Adipose tissue (tissue), 3 donors: Measurements from ENCODE around the gene LCE3D. TPM values are rescaled to one million over a fixed set of nuclear protein-coding genes. Genes with fewer than 3 reads are reported as not detected.
"Not testable (repeated sequence)": the region's sequence is repeated elsewhere in the genome, so short reads cannot be mapped to it uniquely, and the experiment has no call there.

ENCODE experiments used
- H3K27ac ChIP-seq: one replicate; pipeline ENCODE4 v1.5.1; 2013; ENCODE audit warnings: low read depth, low read length
- WGBS, 3 donors: extraction: QIAGEN DNeasy Blood & Tissue Kit; methylation state at CpG; one replicate each; pipeline ENCODE4 v1.1.7; 2013; 5-methylcytosine and 5-hydroxymethylcytosine counted together
- polyA plus RNA-seq, 3 donors: library from polyadenylated mRNA; stranded (reverse); fragments of 200-250 nt; gene quantifications; one replicate each; pipeline ENCODE4 v1.2.3, GENCODE V29; 2013
- donor health status: healthy with polysubstance abuse.
- donor health status: Bipolar disorder and iron deficiency.
- donor health status: healthy.

LCE3D gene
- polyA plus RNA-seq = not detected

DNA sequence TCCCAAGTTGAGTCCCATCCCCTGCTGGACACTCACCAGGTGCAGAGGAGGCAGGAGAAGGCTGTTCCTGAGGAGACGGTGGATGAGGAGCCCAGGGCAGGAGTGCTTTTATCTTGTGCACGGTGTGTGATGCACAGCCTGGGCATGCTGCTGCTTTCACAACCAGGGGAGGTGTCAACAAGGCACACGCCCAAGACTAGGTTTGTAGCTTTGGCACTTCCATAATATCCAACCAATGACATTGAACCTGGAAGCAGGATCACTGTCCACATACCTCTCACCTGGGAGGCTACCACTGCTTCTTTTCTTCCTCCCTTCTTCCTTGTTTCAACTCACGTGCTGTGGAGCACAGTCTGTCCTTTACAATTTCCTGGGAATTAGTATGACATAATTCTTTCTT is at the start of gene LCE3D:
Gene LCE3D, minus strand, starts transcription at position 84 of the 400 bp plus-strand sequence. CDS start 580 bp downstream, outside the sequence.
- H3K27ac ChIP-seq = no peak within 1 kb of the TSS
- 65 to 77% (median 71%) methylated on average over 4 of the region's 4 CpGs for WGBS, 3 donors

GRCh38 chr1:152626744-152627143 is 46.4 kb upstream of the LCE3D start:
- 65 to 81% (median 77%) methylated on average over 1 of the region's 1 CpG for WGBS, 3 donors
- H3K27ac ChIP-seq = no peak overlapping the region

DNA sequence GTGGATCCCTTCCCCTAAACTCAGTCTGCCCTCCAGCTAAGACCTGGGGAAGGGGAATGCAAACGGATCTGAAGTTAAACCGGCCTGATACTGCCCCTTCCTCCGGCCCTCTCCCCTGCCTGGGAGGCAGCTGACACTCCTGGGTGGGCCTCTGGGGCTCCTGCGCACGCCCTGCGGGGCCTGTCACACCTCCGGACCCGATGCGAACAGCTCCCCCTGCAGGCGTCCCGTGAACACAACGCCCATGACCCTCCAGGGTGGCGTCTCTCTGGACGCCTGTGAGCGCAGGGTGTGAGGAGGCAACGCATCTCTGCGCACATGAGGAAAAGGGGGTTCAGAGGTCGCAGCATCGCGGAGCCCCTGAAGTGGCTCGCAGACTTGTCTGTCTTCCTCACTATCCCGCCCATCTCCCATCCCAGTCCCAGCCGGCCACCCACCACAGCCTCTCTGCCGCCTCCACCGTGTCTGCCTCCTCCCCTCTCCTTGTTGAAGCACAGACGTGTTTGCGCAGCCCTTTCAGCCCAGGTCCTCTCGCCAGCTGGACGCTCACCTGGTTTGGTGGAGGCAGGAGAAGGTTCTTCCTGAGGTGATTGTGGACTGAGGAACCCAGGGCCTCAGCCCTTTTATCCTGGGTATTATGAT is 43.0 kb upstream of the LCE3D start:
- H3K27ac ChIP-seq = no peak overlapping the region
- WGBS, 3 donors = 11 to 22% (median 21%) methylated on average over 25 to 29 of the region's 29 CpGs

DNA sequence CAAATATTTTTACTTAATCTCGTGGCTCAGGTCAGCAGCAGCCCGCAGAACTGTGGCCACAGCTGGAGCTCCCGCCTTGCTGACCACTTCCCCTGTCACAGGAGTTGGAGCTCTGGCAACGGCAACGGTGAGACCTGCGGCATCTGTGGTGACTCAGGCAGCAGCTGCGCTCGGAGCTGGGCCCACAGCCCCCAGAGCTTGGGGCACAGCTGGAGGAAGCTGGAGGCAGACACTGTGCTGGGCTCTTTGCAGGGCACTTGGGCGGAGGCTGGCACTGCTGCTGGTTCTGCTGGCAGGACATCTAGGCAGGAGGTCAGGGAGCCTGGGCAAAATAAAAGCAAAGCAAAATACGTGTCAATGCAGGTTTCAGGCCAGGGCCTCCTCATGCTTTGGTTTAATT is 42.5 kb upstream of the LCE3D start, which contains the start of gene LCE3A:
Gene LCE3A, minus strand, starts transcription at position 301 of the 400 bp plus-strand sequence. Its CDS starts 0 bp downstream, at position 301.
- H3K27ac ChIP-seq = no peak within 1 kb of the TSS
- WGBS, 3 donors = 37 to 55% (median 39%) methylated on average over 10 of the region's 10 CpGs

- H3K27ac ChIP-seq = no peak overlapping the region
- 44 to 74% (median 64%) methylated on average over 3 of the region's 3 CpGs for WGBS, 3 donors
Observed at GRCh38 chr1:152621993-152622392, 41.7 kb upstream of the LCE3D start.

DNA sequence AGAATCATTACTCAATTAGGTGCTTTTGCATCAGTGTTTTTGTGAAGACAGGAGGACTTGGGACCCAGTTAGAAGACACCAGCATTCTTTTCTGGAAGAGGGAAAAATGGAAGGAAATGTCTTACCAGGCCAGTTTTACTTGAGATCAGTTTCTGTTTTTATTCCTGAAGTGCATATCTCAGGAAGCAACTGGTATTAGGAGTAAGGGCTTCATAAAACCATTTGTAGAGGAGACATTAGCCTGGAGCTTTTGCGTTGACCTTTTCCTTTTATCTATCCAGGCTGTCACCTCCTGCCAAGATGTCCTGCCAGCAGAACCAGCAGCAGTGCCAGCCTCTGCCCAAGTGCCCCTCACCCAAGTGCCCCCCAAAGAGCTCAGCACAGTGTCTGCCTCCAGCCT is 33.2 kb upstream of the LCE3D start, which contains the start of gene LCE3B:
Gene LCE3B, plus strand, starts transcription at position 301 of the 400 bp plus-strand sequence. Its CDS starts 0 bp downstream, at position 301.
- WGBS, 3 donors = 55 to 91% methylated on average over 1 of the region's 1 CpG; no CpG with 5 or more reads in 1 of the 3 donors
- H3K27ac ChIP-seq = no peak within 1 kb of the TSS

- 53 to 72% methylated on average over 4 of the region's 4 CpGs; no CpG with 5 or more reads in 1 of the 3 donors for WGBS, 3 donors
Observed at GRCh38 chr1:152599934-152600333, 19.6 kb upstream of the LCE3D start, which contains the start of gene LCE3C. TSS of gene LCE3C (plus strand) at chr1:152600234. CDS start at chr1:152600732, 498 bp downstream.

DNA sequence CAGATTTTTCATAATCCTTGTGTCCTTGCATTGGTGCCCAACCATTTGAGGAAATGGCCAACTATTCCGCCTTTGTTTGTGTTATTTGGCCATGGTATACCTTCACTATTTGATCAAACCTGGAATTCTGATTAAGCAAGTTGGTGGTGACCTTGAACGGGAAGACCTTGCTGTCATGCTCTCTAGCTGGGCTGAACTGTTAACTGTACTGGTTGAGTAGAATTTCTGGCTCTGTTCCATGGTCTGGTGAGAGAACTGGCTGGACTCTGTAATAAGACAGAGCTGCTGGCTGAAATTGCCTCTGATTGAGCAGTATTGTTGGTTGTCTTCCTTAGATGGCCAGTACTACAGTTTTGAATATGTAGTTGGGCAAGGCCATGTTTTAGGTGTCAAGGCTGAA is 16.7 kb upstream of the LCE3D start:
- 60 to 82% methylated on average over 2 of the region's 2 CpGs; no CpG with 5 or more reads in 1 of the 3 donors for whole genome bisulfite sequencing, 3 donors
- H3K27ac ChIP-seq = no peak overlapping the region

More at GRCh38 chr1:152599934-152600333, 19.6 kb upstream of the LCE3D start, which contains the start of gene LCE3C:
- no peak within 1 kb of the TSS for H3K27ac ChIP-seq

DNA sequence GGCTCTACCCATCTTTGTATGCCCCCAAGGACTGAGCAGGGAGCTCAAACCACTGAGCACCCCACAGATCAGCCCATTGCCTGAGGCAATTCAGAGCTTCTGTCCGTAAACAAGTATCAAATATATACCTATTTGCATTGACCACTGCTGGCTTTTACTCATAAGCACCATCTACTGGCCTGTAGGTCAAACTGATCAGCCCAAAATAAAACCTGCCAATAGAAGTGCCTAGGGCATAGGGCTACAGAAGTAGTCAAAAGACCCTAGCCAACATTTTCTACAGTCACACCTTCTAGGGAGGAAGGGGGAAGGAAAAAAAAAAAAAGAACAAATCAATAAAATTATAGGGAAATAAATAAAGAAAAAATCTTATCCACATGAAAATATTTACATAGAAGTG is 5.3 kb upstream of the LCE3D start:
- 50 to 54% methylated on average over 1 of the region's 1 CpG; no CpG with 5 or more reads in 1 of the 3 donors for WGBS, 3 donors

GRCh38 chr1:152582647-152583046 is 2.3 kb upstream of the LCE3D start:
- no peak overlapping the region for H3K27ac ChIP-seq
- 70 to 80% (median 77%) methylated on average over 1 of the region's 1 CpG for WGBS, 3 donors

More for the DNA sequence above, 5.3 kb upstream of the LCE3D start:
- no peak overlapping the region for H3K27ac ChIP-seq

DNA sequence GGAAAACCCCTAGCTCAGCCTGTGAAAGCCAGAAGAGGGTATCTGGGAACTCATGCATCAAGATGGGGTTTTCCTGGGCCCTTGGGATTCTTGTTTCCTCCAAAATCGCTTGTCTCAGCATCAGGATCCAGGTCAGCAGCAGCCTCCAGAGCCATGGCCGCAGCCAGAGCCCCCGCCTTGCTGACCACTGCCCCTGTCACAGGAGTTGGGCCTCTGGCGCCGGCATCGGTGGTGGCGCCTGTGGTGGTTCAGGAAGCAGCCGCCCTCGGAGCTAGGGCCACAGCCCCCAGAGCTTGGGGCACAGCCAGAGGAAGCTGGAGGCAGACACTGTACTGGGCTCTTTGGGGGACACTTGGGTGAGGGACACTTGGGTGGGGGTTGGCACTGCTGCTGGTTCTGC is 790 bp downstream of the LCE3D start:
- not testable (repeated sequence) for H3K27ac ChIP-seq
- 82 to 92% (median 89%) methylated on average over 6 to 9 of the region's 9 CpGs for WGBS, 3 donors

GRCh38 chr1:152577168-152577567 is 3.1 kb downstream of the LCE3D start:
- H3K27ac ChIP-seq = no peak overlapping the region
- WGBS, 3 donors = 78 to 88% (median 83%) methylated on average over 2 of the region's 2 CpGs

- no peak within 1 kb of the TSS for H3K27ac ChIP-seq
- WGBS, 3 donors = 36 to 71% (median 50%) methylated on average over 1 of the region's 1 CpG
Observed at GRCh38 chr1:152566681-152567080, 13.6 kb downstream of the LCE3D start, which contains the start of gene LCE3E. TSS of gene LCE3E (minus strand) at chr1:152566780. CDS start at chr1:152566208, 572 bp downstream.

DNA sequence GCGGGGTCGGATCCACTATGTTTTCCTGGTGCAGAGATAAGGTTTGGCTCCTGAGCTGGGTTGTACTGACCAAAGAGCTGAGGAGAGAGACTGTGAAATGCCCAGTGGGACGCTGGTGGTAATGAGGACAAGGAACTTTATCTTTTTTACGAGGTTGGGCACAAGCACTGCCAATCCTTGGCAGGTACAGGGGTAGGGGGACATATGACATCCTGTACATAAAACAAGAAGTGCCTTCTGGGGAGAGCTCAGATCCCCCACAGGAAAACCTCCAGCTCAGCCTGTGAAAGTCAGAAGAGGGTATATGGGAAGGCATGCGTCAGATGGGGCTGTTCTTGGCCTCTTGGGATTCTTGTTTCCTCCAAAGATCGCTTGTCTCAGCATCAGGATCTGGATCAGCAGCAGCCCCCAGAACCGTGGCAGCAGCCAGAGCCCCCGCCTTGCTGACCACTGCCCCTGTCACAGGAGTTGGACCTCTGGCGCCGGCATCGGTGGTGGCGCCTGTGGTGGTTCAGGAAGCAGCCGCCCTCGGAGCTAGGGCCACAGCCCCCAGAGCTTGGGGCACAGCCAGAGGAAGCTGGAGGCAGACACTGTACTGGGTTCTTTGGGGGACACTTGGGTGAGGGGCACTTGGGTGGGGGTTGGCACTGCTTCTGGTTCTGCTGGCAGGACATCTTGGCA is 14.6 kb downstream of the LCE3D start:
- H3K27ac ChIP-seq = no peak overlapping the region
- WGBS, 3 donors = 62 to 86% (median 85%) methylated on average over 8 to 14 of the region's 14 CpGs

DNA sequence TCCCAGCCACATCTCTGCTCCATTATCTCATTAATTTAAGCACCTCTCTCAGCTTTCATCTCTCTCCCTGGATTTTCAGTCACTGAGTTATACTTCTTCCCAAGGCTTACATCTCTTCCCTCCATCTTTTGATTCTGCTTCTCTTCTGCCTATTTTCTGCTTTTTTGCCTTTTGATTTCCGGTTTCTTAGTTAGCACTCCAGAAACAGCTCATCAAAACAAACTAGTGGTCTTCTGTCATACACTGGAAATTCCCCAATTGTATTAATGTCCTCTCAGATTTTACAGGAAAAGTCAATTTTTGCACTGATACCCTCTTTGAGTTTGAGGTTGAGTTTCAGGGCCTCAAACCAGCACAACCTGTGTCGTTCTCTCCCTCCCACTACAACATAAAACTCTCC is 15.2 kb downstream of the LCE3D start:
- 60 to 72% (median 72%) methylated on average over 2 of the region's 2 CpGs for WGBS, 3 donors
- no peak overlapping the region for H3K27ac ChIP-seq

- not testable (repeated sequence) for H3K27ac ChIP-seq
- WGBS, 3 donors = 57% methylated on average over 1 of the region's 1 CpG; no CpG with 5 or more reads in 2 of the 3 donors
Observed at GRCh38 chr1:152548358-152548757, 32.0 kb downstream of the LCE3D start.

DNA sequence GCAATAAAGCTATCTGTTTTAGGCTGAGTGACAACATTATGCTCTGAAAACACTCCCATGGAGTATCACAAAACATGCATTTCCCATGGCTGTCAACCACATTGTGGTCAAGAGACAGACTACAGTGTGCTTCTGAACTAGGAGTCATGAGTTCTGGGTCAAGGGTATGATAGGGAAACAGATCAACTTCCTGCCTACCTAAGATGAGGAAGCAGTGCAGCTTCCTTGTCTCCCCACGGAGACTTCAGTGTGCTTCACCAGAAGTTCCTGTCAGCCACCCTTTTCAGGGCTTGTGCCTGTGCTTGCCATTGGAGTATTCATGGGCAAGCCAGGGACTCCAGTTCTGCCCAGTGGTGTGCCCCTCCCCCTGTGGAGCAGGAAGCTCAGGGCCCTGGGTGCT is 33.6 kb downstream of the LCE3D start:
- WGBS, 3 donors = 28 to 45% (median 33%) methylated on average over 1 of the region's 1 CpG
- H3K27ac ChIP-seq = no peak overlapping the region

DNA sequence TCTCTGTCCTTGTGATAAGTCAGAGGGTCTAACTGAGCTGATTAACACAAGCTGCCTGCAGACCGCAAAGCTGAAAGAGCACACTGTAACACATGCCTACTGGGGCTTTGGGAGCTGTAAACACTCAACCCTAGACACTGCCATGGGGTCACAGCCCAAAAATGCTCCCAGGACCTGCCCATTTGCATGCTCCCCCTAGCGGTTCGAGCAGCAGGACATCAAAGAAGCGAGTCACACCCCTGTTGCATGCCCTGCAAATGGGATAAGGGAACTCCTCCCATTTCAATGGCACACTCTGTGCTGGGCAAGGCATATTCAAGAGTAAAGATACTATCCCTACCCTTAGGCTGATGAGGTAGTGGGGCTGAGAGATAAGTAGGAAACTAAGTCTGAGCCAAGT is 36.5 kb downstream of the LCE3D start:
- H3K27ac ChIP-seq = no peak overlapping the region
- WGBS, 3 donors = 26 to 44% (median 38%) methylated on average over 4 of the region's 4 CpGs

GRCh38 chr1:152539901-152540300 is 40.4 kb downstream of the LCE3D start:
- H3K27ac ChIP-seq = no peak overlapping the region
- 47 to 66% (median 63%) methylated on average over 2 of the region's 2 CpGs for WGBS, 3 donors
